SK-N-SH (cell line): ENCODE measurements around the gene PLD2. TPM values are rescaled to one million over a fixed set of nuclear protein-coding genes. Genes with fewer than 3 reads are reported as not detected.

Experiments used
- CTCF ChIA-PET: fragments of 300-600, 350-600 bp; formaldehyde crosslinking; extraction: SDS; loops from one replicate; lab custom pipeline; 2021; lab: Yijun Ruan, JAX
- POLR2A ChIA-PET: fragments of 350-600 bp; sonication (Branson Sonifier 250); formaldehyde crosslinking; extraction: SDS; loops from one replicate; lab custom pipeline; 2020; ENCODE audit warnings: antibody characterized with exemption, inconsistent platforms; lab: Yijun Ruan, JAX
- DNase-seq: peaks from one replicate; pipeline ENCODE4 v3.0.0; 2012
- H2AFZ ChIP-seq: fragments of 200-600 bp; sonication (generic); 2 replicates; pipeline ENCODE4 v1.8.1; 2016; ENCODE audit warnings: antibody characterized with exemption, mild to moderate bottlenecking, low read depth
- H3F3A ChIP-seq: fragments of 200-600 bp; sonication (generic); replicated peaks from 2 replicates; pipeline ENCODE3; 2016; ENCODE audit warnings: antibody characterized with exemption, mild to moderate bottlenecking; ENCODE audit not compliant: insufficient read depth
- H3K27ac ChIP-seq, 2 experiments: fragments of 200-500 bp in 1 of 2; fragments of 200-600 bp in 1 of 2; sonication (Bioruptor generic) in 1 of 2; sonication (generic), shearing (Covaris generic) in 1 of 2; 2 replicates each; pipeline versions ENCODE4 v1.5.1 to v1.6.1; 2014 to 2016; ENCODE audit warnings: low read depth in 2 of 2, inconsistent platforms in 1 of 2, low read length in 1 of 2, mild to moderate bottlenecking in 1 of 2, mixed read lengths in 1 of 2
- H3K27me3 ChIP-seq: fragments of 200-600 bp; sonication (generic), shearing (Covaris generic); 2 replicates; pipeline ENCODE4 v1.6.1; 2016; ENCODE audit warnings: mixed run types; ENCODE audit not compliant: insufficient read depth
- H3K36me3 ChIP-seq, 2 experiments: fragments of 200-500 bp in 1 of 2; fragments of 200-600 bp in 1 of 2; sonication (Bioruptor generic) in 1 of 2; sonication (generic) in 1 of 2; replicated peaks in 1 of 2; 2 replicates each; pipeline versions ENCODE3 to v1.5.1; 2014 to 2016; ENCODE audit warnings: low read length in 1 of 2, mild to moderate bottlenecking in 1 of 2; ENCODE audit not compliant: insufficient read depth in 2 of 2, control insufficient read depth in 1 of 2
- H3K4me1 ChIP-seq, 2 experiments: fragments of 200-500 bp in 1 of 2; fragments of 200-600 bp in 1 of 2; sonication (Bioruptor generic) in 1 of 2; sonication (generic), shearing (Covaris generic) in 1 of 2; 2 replicates each; pipeline versions ENCODE4 v1.5.1 to v1.6.1; 2014 to 2016; ENCODE audit warnings: low read depth in 1 of 2, low read length in 1 of 2, mixed run types in 1 of 2; ENCODE audit not compliant: insufficient read depth in 2 of 2, control insufficient read depth in 1 of 2
- H3K4me2 ChIP-seq: fragments of 200-600 bp; sonication (generic), shearing (Covaris generic); 2 replicates; pipeline ENCODE4 v1.6.1; 2017; ENCODE audit warnings: mixed run types
- H3K4me3 ChIP-seq, 2 experiments: fragments of 200-500 bp in 1 of 2; fragments of 200-600 bp in 1 of 2; sonication (Bioruptor generic) in 1 of 2; sonication (generic), shearing (Covaris generic) in 1 of 2; 2 replicates each; pipeline versions ENCODE4 v1.5.1 to v1.8.1; 2014 to 2016; ENCODE audit warnings: low read depth in 2 of 2, inconsistent platforms in 1 of 2, low read length in 1 of 2, mild to moderate bottlenecking in 1 of 2, mixed read lengths in 1 of 2, moderate library complexity in 1 of 2
- H3K79me2 ChIP-seq: fragments of 200-600 bp; sonication (generic); 2 replicates; pipeline ENCODE4 v1.8.1; 2017; ENCODE audit warnings: mild to moderate bottlenecking; ENCODE audit not compliant: insufficient read depth
- H3K9ac ChIP-seq: fragments of 200-600 bp; sonication (generic); 2 replicates; pipeline ENCODE4 v1.6.1; 2017; ENCODE audit warnings: mixed run types
- H3K9me2 ChIP-seq: fragments of 200-600 bp; sonication (generic); 2 replicates; pipeline ENCODE4 v1.6.1; 2017; ENCODE audit warnings: mixed run types
- H3K9me3 ChIP-seq: fragments of 200-600 bp; sonication (generic); 2 replicates; pipeline ENCODE4 v1.6.1; 2017; ENCODE audit warnings: mixed run types, mild to moderate bottlenecking, moderate library complexity
- H4K20me1 ChIP-seq: fragments of 200-600 bp; sonication (generic); 2 replicates; pipeline ENCODE4 v1.6.1; 2017; ENCODE audit warnings: mild to moderate bottlenecking, mixed run types; ENCODE audit not compliant: insufficient read depth
- CHD2 ChIP-seq: fragments of 150-350 bp; IDR thresholded peaks from 2 replicates; pipeline ENCODE4 v1.6.1; 2018; ENCODE audit warnings: low read length; ENCODE audit not compliant: partially characterized antibody
- ELF1 ChIP-seq: IDR thresholded peaks from 2 replicates; pipeline ENCODE4 v1.4.0; 2012
- EZH2phosphoT487 ChIP-seq: fragments of 200-600 bp; sonication (generic); IDR thresholded peaks from 2 replicates; pipeline ENCODE4 v1.6.1; 2017; ENCODE audit warnings: low read depth, mixed run types, mild to moderate bottlenecking, antibody characterized with exemption, moderate library complexity, borderline replicate concordance
- FOSL2 ChIP-seq: IDR thresholded peaks from 2 replicates; pipeline ENCODE4 v1.4.0; 2012; ENCODE audit warnings: low read depth, mild to moderate bottlenecking, moderate library complexity, borderline replicate concordance
- GABPA ChIP-seq: IDR thresholded peaks from 2 replicates; pipeline ENCODE4 v1.4.0; 2012; ENCODE audit warnings: low read depth, mild to moderate bottlenecking
- GATA2 ChIP-seq: sonication (generic); formaldehyde crosslinking; IDR thresholded peaks from 2 replicates; pipeline ENCODE4 v1.5.0; 2020; ENCODE audit warnings: mild to moderate bottlenecking, missing genetic modification reagents
- MEF2A ChIP-seq: IDR thresholded peaks from 2 replicates; pipeline ENCODE4 v1.4.0; 2012; ENCODE audit warnings: low read depth, borderline replicate concordance
- MXI1 ChIP-seq: IDR thresholded peaks from 2 replicates; pipeline ENCODE4 v1.6.1; 2012; ENCODE audit warnings: mild to moderate bottlenecking, low read depth, low read length, improper control_type of control experiment
- RAD21 ChIP-seq: IDR thresholded peaks from 2 replicates; pipeline ENCODE4 v1.6.1; 2012; ENCODE audit warnings: mild to moderate bottlenecking, low read length
- RCOR1 ChIP-seq: fragments of 150-350 bp; IDR thresholded peaks from 2 replicates; pipeline ENCODE4 v1.6.1; 2017; ENCODE audit warnings: antibody characterized with exemption, low read length
- RXRA ChIP-seq: IDR thresholded peaks from 2 replicates; pipeline ENCODE4 v1.4.0; 2012; ENCODE audit warnings: low read depth, mild to moderate bottlenecking, borderline replicate concordance
- SIN3A ChIP-seq: IDR thresholded peaks from 2 replicates; pipeline ENCODE4 v1.6.1; 2012; ENCODE audit warnings: low read depth, mild to moderate bottlenecking, low read length, moderate library complexity, borderline replicate concordance
- SMC3 ChIP-seq: IDR thresholded peaks from 2 replicates; pipeline ENCODE4 v1.6.1; 2012; ENCODE audit warnings: low read depth, low read length, improper control_type of control experiment
- TEAD4 ChIP-seq: IDR thresholded peaks from 2 replicates; pipeline ENCODE4 v1.4.0; 2012; ENCODE audit warnings: mild to moderate bottlenecking, borderline replicate concordance; ENCODE audit not compliant: insufficient read depth
- WGBS: methylation state at CpG from one replicate; pipeline ENCODE4 v1.1.6; 2017; ENCODE audit warnings: low lambda C conversion rate; 5-methylcytosine and 5-hydroxymethylcytosine counted together
- polyA plus RNA-seq, 3 experiments: library from polyadenylated mRNA; depleted of rRNA; stranded (reverse); fragments of >200 nt; gene quantifications; 2 replicates each; pipeline ENCODE4 v1.2.3, GENCODE V29; 2012
- TF ChIP-seq, protein P1 (sequence below): IDR thresholded peaks from 2 replicates; pipeline ENCODE4 v1.6.1; 2012; ENCODE audit warnings: mild to moderate bottlenecking, low read depth, low read length, moderate library complexity
- TF ChIP-seq, protein P2 (sequence below): fragments of 150-350 bp; IDR thresholded peaks from 2 replicates; pipeline ENCODE4 v1.6.1; 2016; ENCODE audit warnings: mild to moderate bottlenecking, low read depth, low read length
- TF ChIP-seq, protein P3 (sequence below): IDR thresholded peaks from 2 replicates; pipeline ENCODE4 v1.4.0; 2012; ENCODE audit warnings: low read depth, borderline replicate concordance
- TF ChIP-seq, protein P4 (sequence below): IDR thresholded peaks from 2 replicates; pipeline ENCODE4 v1.4.0; 2012; ENCODE audit warnings: low read depth
- TF ChIP-seq, protein P5 (sequence below): IDR thresholded peaks from 2 replicates; pipeline ENCODE4; 2012
- TF ChIP-seq, protein P6 (sequence below): IDR thresholded peaks from 2 replicates; pipeline ENCODE4 v1.4.0; 2012; ENCODE audit warnings: low read depth, borderline replicate concordance

Gene PLD2
- polyA plus RNA-seq, 1 of the 3 experiments (the other 2 are of a cell fraction): 42.5 TPM

DNA sequence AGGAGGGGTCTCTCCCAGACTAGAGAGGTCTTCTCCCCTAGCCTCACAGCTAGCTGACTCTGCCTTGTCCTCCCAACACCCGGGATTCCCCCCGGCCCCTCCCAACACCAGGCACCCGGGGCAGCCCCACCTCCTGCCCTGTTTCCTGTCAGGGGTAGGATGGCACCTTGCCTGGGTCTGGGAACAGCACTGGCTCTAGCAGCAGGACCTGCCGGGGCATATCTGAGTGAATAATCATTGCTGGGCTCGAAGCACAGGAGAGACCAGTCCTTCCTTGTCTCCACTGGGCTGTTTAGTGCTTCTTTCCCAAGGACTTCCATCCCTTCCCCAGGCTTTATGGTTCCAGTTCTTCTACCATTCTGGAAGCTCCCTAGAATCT lies 51.9 kb downstream of the PLD2 start (continued):
- no peak for TF ChIP-seq GABPA
- TF ChIP-seq GATA2 (CRISPR knock-in tag): peak; percentile 18; the same call in 1 of the 2 replicates
- TF ChIP-seq, all 33 proteins: peak for 7

DNA sequence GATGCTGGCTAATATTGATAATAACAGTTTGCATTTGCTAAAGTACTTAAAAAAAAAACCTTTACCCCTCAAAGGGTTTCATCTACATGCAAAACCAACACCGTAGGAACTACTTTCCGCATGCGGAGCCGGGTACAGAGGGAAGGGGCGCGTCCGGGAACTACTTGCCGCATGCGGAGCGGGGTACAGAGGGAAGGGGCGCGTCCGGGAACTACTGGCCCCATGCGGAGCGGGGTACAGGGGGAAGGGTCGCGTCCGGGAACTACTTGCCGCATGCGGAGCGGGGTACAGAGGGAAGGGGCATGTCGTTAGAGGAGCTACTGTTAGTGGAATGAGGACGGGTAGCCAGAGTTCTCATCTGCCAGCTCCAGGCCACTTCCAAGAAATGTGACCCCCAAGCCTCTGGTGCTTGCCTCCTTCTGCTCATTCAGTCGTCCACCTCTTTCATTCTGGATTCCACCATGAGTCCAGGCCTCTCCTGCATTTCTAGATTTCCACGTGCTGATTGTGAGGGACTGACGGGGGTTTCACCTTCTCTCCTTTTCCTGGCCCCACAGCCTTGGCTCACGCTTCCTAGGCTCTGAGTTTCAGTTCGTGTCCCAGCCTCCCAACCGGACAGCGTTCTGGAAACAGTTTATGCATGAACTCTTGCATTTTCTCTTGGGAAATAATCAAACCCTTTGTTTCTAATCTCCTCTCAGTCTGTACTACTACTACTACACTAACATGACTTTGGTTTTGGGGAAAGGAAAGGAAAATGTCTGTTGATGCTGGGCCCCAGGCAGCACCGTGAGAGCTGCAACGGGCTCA lies 53.1 kb downstream of the PLD2 start:
- Histone ChIP-seq H3K4me1 (peaks cover 18 to 33% of the 10 kb centered on the region in 2 experiments), H3K79me2 (peaks cover 26% of the 10 kb centered on the region; the same call in 1 of the 2 replicates), H4K20me1 (no peaks in the 10 kb centered on the region), H3K9me2 (no peaks in the 10 kb centered on the region), H3K9me3 (no peaks in the 10 kb centered on the region), H3K36me3 (no peaks in the 10 kb centered on the region), H3K27ac (no peak overlapping the region), H3K4me3 (no peak overlapping the region), H3K9ac (no peak overlapping the region), H3K4me2 (no peak overlapping the region), H3K27me3 (no peaks in the 10 kb centered on the region), H2AFZ (no peak overlapping the region), H3F3A (no peaks in the 10 kb centered on the region)
- CTCF ChIA-PET: no interaction called here
- POLR2A ChIA-PET: no interaction called here
- no peak for DNase-seq
- WGBS: 96% methylated on average over 32 of the region's 32 CpGs
- no peak for TF ChIP-seq MEF2A
- TF ChIP-seq, protein P1, sequence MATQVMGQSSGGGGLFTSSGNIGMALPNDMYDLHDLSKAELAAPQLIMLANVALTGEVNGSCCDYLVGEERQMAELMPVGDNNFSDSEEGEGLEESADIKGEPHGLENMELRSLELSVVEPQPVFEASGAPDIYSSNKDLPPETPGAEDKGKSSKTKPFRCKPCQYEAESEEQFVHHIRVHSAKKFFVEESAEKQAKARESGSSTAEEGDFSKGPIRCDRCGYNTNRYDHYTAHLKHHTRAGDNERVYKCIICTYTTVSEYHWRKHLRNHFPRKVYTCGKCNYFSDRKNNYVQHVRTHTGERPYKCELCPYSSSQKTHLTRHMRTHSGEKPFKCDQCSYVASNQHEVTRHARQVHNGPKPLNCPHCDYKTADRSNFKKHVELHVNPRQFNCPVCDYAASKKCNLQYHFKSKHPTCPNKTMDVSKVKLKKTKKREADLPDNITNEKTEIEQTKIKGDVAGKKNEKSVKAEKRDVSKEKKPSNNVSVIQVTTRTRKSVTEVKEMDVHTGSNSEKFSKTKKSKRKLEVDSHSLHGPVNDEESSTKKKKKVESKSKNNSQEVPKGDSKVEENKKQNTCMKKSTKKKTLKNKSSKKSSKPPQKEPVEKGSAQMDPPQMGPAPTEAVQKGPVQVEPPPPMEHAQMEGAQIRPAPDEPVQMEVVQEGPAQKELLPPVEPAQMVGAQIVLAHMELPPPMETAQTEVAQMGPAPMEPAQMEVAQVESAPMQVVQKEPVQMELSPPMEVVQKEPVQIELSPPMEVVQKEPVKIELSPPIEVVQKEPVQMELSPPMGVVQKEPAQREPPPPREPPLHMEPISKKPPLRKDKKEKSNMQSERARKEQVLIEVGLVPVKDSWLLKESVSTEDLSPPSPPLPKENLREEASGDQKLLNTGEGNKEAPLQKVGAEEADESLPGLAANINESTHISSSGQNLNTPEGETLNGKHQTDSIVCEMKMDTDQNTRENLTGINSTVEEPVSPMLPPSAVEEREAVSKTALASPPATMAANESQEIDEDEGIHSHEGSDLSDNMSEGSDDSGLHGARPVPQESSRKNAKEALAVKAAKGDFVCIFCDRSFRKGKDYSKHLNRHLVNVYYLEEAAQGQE: no peak
- TF ChIP-seq, protein P2, sequence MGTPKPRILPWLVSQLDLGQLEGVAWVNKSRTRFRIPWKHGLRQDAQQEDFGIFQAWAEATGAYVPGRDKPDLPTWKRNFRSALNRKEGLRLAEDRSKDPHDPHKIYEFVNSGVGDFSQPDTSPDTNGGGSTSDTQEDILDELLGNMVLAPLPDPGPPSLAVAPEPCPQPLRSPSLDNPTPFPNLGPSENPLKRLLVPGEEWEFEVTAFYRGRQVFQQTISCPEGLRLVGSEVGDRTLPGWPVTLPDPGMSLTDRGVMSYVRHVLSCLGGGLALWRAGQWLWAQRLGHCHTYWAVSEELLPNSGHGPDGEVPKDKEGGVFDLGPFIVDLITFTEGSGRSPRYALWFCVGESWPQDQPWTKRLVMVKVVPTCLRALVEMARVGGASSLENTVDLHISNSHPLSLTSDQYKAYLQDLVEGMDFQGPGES: no peak
- TF ChIP-seq, protein P3, sequence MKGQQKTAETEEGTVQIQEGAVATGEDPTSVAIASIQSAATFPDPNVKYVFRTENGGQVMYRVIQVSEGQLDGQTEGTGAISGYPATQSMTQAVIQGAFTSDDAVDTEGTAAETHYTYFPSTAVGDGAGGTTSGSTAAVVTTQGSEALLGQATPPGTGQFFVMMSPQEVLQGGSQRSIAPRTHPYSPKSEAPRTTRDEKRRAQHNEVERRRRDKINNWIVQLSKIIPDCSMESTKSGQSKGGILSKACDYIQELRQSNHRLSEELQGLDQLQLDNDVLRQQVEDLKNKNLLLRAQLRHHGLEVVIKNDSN: no peak
- no peak for TF ChIP-seq TEAD4
- TF ChIP-seq GABPA: no peak
- TF ChIP-seq, protein P4, sequence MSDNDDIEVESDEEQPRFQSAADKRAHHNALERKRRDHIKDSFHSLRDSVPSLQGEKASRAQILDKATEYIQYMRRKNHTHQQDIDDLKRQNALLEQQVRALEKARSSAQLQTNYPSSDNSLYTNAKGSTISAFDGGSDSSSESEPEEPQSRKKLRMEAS: no peak
- no peak for TF ChIP-seq SMC3
- TF ChIP-seq GATA2 (CRISPR knock-in tag): no peak
- no peak for TF ChIP-seq RCOR1
- TF ChIP-seq ELF1: no peak
- no peak for TF ChIP-seq SIN3A
- TF ChIP-seq FOSL2: no peak
- TF ChIP-seq, protein P5, sequence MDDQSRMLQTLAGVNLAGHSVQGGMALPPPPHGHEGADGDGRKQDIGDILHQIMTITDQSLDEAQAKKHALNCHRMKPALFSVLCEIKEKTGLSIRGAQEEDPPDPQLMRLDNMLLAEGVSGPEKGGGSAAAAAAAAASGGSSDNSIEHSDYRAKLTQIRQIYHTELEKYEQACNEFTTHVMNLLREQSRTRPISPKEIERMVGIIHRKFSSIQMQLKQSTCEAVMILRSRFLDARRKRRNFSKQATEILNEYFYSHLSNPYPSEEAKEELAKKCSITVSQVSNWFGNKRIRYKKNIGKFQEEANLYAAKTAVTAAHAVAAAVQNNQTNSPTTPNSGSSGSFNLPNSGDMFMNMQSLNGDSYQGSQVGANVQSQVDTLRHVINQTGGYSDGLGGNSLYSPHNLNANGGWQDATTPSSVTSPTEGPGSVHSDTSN: no peak
- no peak for TF ChIP-seq CHD2
- TF ChIP-seq RAD21: no peak
- no peak for TF ChIP-seq EZH2phosphoT487
- TF ChIP-seq, protein P6, sequence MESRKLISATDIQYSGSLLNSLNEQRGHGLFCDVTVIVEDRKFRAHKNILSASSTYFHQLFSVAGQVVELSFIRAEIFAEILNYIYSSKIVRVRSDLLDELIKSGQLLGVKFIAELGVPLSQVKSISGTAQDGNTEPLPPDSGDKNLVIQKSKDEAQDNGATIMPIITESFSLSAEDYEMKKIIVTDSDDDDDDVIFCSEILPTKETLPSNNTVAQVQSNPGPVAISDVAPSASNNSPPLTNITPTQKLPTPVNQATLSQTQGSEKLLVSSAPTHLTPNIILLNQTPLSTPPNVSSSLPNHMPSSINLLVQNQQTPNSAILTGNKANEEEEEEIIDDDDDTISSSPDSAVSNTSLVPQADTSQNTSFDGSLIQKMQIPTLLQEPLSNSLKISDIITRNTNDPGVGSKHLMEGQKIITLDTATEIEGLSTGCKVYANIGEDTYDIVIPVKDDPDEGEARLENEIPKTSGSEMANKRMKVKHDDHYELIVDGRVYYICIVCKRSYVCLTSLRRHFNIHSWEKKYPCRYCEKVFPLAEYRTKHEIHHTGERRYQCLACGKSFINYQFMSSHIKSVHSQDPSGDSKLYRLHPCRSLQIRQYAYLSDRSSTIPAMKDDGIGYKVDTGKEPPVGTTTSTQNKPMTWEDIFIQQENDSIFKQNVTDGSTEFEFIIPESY: no peak
- no peak for TF ChIP-seq MXI1
- no peak for TF ChIP-seq RXRA
